Endothelial cell of umbilical vein (primary cell): Measurements from ENCODE around the gene TENT4B. TPM values are rescaled to one million over a fixed set of nuclear protein-coding genes. Genes with fewer than 3 reads are reported as not detected.

Experiments used
- BruUV-seq: library from RNA; stranded (reverse); fragments of 400-500 nt; replicated peaks from 2 replicates; lab custom pipeline; 2021; lab: Mats Ljungman, UMichigan
- CTCF ChIA-PET: fragments of 300-600, 350-600 bp; sonication (Branson Sonifier 250); formaldehyde crosslinking; loops from one replicate; lab custom pipeline; 2021; ENCODE audit warnings: antibody characterized with exemption, inconsistent platforms; lab: Charles Lee
- POLR2A ChIA-PET: fragments of 300-600, 350-600 bp; sonication (Branson Sonifier 250); formaldehyde crosslinking; loops from one replicate; lab custom pipeline; 2021; ENCODE audit warnings: antibody characterized with exemption, inconsistent platforms; lab: Charles Lee
- DNase-seq: peaks from one replicate; pipeline ENCODE4 v3.0.0-alpha.2; 2011; ENCODE audit warnings: low read depth, low spot score
- FAIRE-seq: peaks from 2 replicates; lab custom pipeline; 2011; peaks lifted over from hg19 to GRCh38; lab: Jason Lieb, UNC
- H2AFZ ChIP-seq: 2 replicates; pipeline ENCODE4 v1.6.0; 2012; ENCODE audit warnings: low read depth, low read length, control low read depth, inconsistent platforms
- H3K27ac ChIP-seq: 2 replicates; pipeline ENCODE4 v1.5.1; 2011; ENCODE audit warnings: low read depth, mild to moderate bottlenecking, control low read depth, low read length, moderate library complexity; ENCODE audit not compliant: insufficient read depth
- H3K27me3 ChIP-seq, 2 experiments: 2 replicates each; pipeline versions ENCODE4 v1.6.0 to v1.6.1; 2011; ENCODE audit warnings: low read length in 2 of 2, mixed read lengths in 1 of 2; ENCODE audit not compliant: control insufficient read depth in 2 of 2, insufficient read depth in 2 of 2
- H3K36me3 ChIP-seq, 2 experiments: 2 replicates in 1 of 2; 3 replicates in 1 of 2; pipeline ENCODE4 v1.5.1; 2011; ENCODE audit warnings: low read length in 2 of 2, mild to moderate bottlenecking in 1 of 2, moderate library complexity in 1 of 2; ENCODE audit not compliant: control insufficient read depth in 2 of 2, insufficient read depth in 2 of 2; ENCODE audit errors: extremely low read depth in 1 of 2
- H3K4me1 ChIP-seq: 3 replicates; pipeline ENCODE4 v1.5.1; 2011; ENCODE audit warnings: mild to moderate bottlenecking, low read length; ENCODE audit not compliant: control insufficient read depth, insufficient read depth; ENCODE audit errors: extremely low read depth
- H3K4me2 ChIP-seq: 2 replicates; pipeline ENCODE4 v1.6.1; 2011; ENCODE audit warnings: low read length, control low read depth, mixed read lengths; ENCODE audit not compliant: insufficient read depth
- H3K4me3 ChIP-seq, 3 experiments: fragments of 200-600 bp in 1 of 3; sonication (generic), shearing (Covaris generic) in 1 of 3; replicated peaks in 1 of 3; 2 replicates each; pipeline ENCODE4 v1.5.1; 2011 to 2016; ENCODE audit warnings: control low read depth in 3 of 3, low read length in 3 of 3, mild to moderate bottlenecking in 2 of 3, inconsistent platforms in 1 of 3, low read depth in 1 of 3, moderate library complexity in 1 of 3; ENCODE audit not compliant: insufficient read depth in 1 of 3
- H3K79me2 ChIP-seq: 2 replicates; pipeline ENCODE4 v1.6.0; 2012; ENCODE audit warnings: low read length, inconsistent platforms; ENCODE audit not compliant: control insufficient read depth, insufficient read depth
- H3K9ac ChIP-seq: replicated peaks from 2 replicates; pipeline ENCODE3; 2011; ENCODE audit warnings: low read length, control low read depth; ENCODE audit not compliant: insufficient read depth; ENCODE audit errors: extremely low read depth
- H3K9me1 ChIP-seq: replicated peaks from 3 replicates; pipeline ENCODE4 v1.6.0; 2011; ENCODE audit warnings: mild to moderate bottlenecking, low read length; ENCODE audit not compliant: control insufficient read depth, insufficient read depth; ENCODE audit errors: extremely low read depth
- H3K9me3 ChIP-seq: replicated peaks from 2 replicates; pipeline ENCODE4 v1.5.1; 2012; ENCODE audit warnings: low read length, inconsistent platforms; ENCODE audit not compliant: control insufficient read depth, insufficient read depth
- H4K20me1 ChIP-seq: replicated peaks from 2 replicates; pipeline ENCODE3; 2011; ENCODE audit warnings: mild to moderate bottlenecking, low read length; ENCODE audit not compliant: control insufficient read depth, insufficient read depth; ENCODE audit errors: extremely low read depth
- EZH2 ChIP-seq: IDR thresholded peaks from 2 replicates; pipeline ENCODE4 v1.6.1; 2012; ENCODE audit warnings: borderline replicate concordance, low read depth, mild to moderate bottlenecking, moderate library complexity, low read length, inconsistent platforms; ENCODE audit not compliant: severe bottlenecking
- FOS ChIP-seq: IDR thresholded peaks from 2 replicates; pipeline ENCODE4 v1.6.1; 2011; ENCODE audit warnings: mild to moderate bottlenecking, low read length, moderate library complexity, borderline replicate concordance; ENCODE audit not compliant: insufficient read depth
- GATA2 ChIP-seq: IDR thresholded peaks from 2 replicates; pipeline ENCODE4 v1.7.0; 2011; ENCODE audit warnings: low read depth, mild to moderate bottlenecking, moderate library complexity, mixed read lengths, low read length; ENCODE audit not compliant: insufficient read length, insufficient read depth
- JUN ChIP-seq: IDR thresholded peaks from 2 replicates; pipeline ENCODE4 v1.6.1; 2011; ENCODE audit warnings: borderline replicate concordance, low read depth; ENCODE audit not compliant: insufficient read length, insufficient read depth
- MYC ChIP-seq: IDR thresholded peaks from one replicate; pipeline ENCODE4 v1.6.1; 2011; ENCODE audit warnings: mild to moderate bottlenecking, low read depth, low read length
- POLR2A ChIP-seq: IDR thresholded peaks from 2 replicates; pipeline ENCODE4 v1.6.1; 2012; ENCODE audit warnings: low read depth, mild to moderate bottlenecking, control low read depth, low read length
- POLR2AphosphoS5 ChIP-seq: IDR thresholded peaks from 2 replicates; pipeline ENCODE4 v1.6.1; 2012; ENCODE audit warnings: low read depth, mild to moderate bottlenecking, control low read depth, low read length, moderate library complexity; ENCODE audit not compliant: insufficient read depth
- dilution Hi-C: fragments of 300-500 bp; cut with MboI; formaldehyde crosslinking; loops from one replicate; pipeline ENCODE4 v1.15.0; 2019; ENCODE audit warnings: low sequenced_read_pairs; ENCODE audit not compliant: extremely low pct_ligation_motif_present
- intact Hi-C: fragments of 100-400 bp; cut with micrococcal nuclease; formaldehyde crosslinking; loops from one replicate; pipeline ENCODE4 v1.10.0; 2022
- polyA plus RNA-seq, 4 experiments: library from polyadenylated mRNA; depleted of rRNA in 3 of 4; stranded (reverse) in 3 of 4; unstranded in 1 of 4; fragments of >200 nt; gene quantifications; 2 replicates each; pipeline versions ENCODE4 v1.2.1 to v1.2.3, GENCODE V29; 2011 to 2012; ENCODE audit warnings: missing spikeins in 1 of 4
- total RNA-seq: library from RNA; stranded (reverse); gene quantifications from 2 replicates; pipeline ENCODE4 v1.2.3, GENCODE V29; 2021
- TF ChIP-seq, protein P1 (sequence below), 2 donors: IDR thresholded peaks; 1 replicate in 1 of 2; 2 replicates in 1 of 2; pipeline ENCODE4 v1.5.1; 2011; ENCODE audit warnings: low read length in 2 of 2, mild to moderate bottlenecking in 2 of 2, moderate library complexity in 2 of 2, control low read depth in 1 of 2, inconsistent platforms in 1 of 2, low read depth in 1 of 2; ENCODE audit not compliant: insufficient read depth in 1 of 2; ENCODE audit errors: extremely low read depth in 1 of 2
- TF ChIP-seq, protein P2 (sequence below): IDR thresholded peaks from 2 replicates; pipeline ENCODE4 v1.6.1; 2011; ENCODE audit not compliant: insufficient read depth, insufficient read length

The TENT4B gene
- total and polyA plus RNA-seq, 2 donors (not counting 3 experiments of a cell fraction or from before 2014, with no cell fraction given): 4.2 to 13.1 TPM

- Histone ChIP-seq H3K4me1 (no peaks in the 10 kb centered on the region), H3K36me3 (no peaks in the 10 kb centered on the region), H3K9me3 (no peaks in the 10 kb centered on the region), H3K27ac (no peak overlapping the region), H2AFZ (no peak overlapping the region), H3K9me1 (no peaks in the 10 kb centered on the region), H3K4me3 (no peak overlapping the region), H4K20me1 (no peaks in the 10 kb centered on the region), H3K79me2 (no peaks in the 10 kb centered on the region), H3K27me3 (peaks cover 0 to 1% of the 10 kb centered on the region in 2 experiments), H3K4me2 (no peak overlapping the region), H3K9ac (no peak overlapping the region)
- intact Hi-C loops: no loop called here
- DNase-seq: no peak
- ChIA-PET POLR2A (no interaction called here), CTCF (no interaction called here)
- no peak for TF ChIP-seq FOS
- no peak for TF ChIP-seq POLR2A
- TF ChIP-seq POLR2AphosphoS5: no peak
- no peak for TF ChIP-seq GATA2
- TF ChIP-seq JUN: no peak
- TF ChIP-seq, protein P1, sequence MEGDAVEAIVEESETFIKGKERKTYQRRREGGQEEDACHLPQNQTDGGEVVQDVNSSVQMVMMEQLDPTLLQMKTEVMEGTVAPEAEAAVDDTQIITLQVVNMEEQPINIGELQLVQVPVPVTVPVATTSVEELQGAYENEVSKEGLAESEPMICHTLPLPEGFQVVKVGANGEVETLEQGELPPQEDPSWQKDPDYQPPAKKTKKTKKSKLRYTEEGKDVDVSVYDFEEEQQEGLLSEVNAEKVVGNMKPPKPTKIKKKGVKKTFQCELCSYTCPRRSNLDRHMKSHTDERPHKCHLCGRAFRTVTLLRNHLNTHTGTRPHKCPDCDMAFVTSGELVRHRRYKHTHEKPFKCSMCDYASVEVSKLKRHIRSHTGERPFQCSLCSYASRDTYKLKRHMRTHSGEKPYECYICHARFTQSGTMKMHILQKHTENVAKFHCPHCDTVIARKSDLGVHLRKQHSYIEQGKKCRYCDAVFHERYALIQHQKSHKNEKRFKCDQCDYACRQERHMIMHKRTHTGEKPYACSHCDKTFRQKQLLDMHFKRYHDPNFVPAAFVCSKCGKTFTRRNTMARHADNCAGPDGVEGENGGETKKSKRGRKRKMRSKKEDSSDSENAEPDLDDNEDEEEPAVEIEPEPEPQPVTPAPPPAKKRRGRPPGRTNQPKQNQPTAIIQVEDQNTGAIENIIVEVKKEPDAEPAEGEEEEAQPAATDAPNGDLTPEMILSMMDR (IDR thresholded peaks at IDR 0.05; ENCODE audit: extremely low read depth in 1 of 2, insufficient read depth in 1 of 2, low read depth in 1 of 2, low read length in 2 of 2): no peak
- no peak for TF ChIP-seq EZH2
- TF ChIP-seq, protein P2, sequence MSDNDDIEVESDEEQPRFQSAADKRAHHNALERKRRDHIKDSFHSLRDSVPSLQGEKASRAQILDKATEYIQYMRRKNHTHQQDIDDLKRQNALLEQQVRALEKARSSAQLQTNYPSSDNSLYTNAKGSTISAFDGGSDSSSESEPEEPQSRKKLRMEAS: no peak
- TF ChIP-seq MYC: no peak
- no TSS peak for BruUV-seq
- FAIRE-seq: no peak
- dilution Hi-C loops: no loop called here
These were observed 28.3 kb upstream of the TENT4B start for GRCh38 chr16:50124769-50125168.
